ENCODE data around the gene TUBG2. TPM values are rescaled to one million over a fixed set of nuclear protein-coding genes. Genes with fewer than 3 reads are reported as not detected.
A peak's percentile ranks its signal among the peaks of the same experiment; 100 is the strongest.
"Not testable (repeated sequence)": the region's sequence is repeated elsewhere in the genome, so short reads cannot be mapped to it uniquely, and the experiment has no call there.

The TUBG2 gene
- total RNA-seq, 2 donors from 2014 or later = 36.8 to 57.7 TPM

- TF ChIP-seq CTCF (IDR thresholded peaks at IDR 0.05) = no peak
- no peak for TF ChIP-seq POLR2A (IDR thresholded peaks at IDR 0.05)
- no peak for TF ChIP-seq POLR2AphosphoS5 (IDR thresholded peaks at IDR 0.05)
- intact Hi-C loops (cut with DNase I) = no loop called here
- Histone ChIP-seq H3K4me3 (no peak overlapping the region), H3K9me3 (no peaks in the 10 kb centered on the region), H3K4me1 (replicated peaks) (peaks cover 3% of the 10 kb centered on the region), H3K27me3 (replicated peaks; ENCODE audit: insufficient read depth) (no peaks in the 10 kb centered on the region), H3K27ac (peak overlapping the region; percentile 26 to 37), H3K36me3 (no peaks in the 10 kb centered on the region)
- DNase-seq (ENCODE audit: low spot score) = no peak
- WGBS = 22% methylated on average over 4 of the region's 4 CpGs
These were observed 41.1 kb upstream of the TUBG2 start for GRCh38 chr17:42617956-42618431.

- no peak overlapping the region for H3K4me3 ChIP-seq
- intact Hi-C loops (cut with DNase I) = no loop called here
- H3K36me3 ChIP-seq = no peaks in the 10 kb centered on the region
- H3K4me1 ChIP-seq (replicated peaks) = peaks cover 3% of the 10 kb centered on the region
- TF ChIP-seq CTCF (IDR thresholded peaks at IDR 0.05) = peak in 2 of 4 experiments; percentile 47 to 61
- no peak for TF ChIP-seq POLR2A (IDR thresholded peaks at IDR 0.05)
- peak; percentile 64 for TF ChIP-seq POLR2AphosphoS5 (IDR thresholded peaks at IDR 0.05)
- no peaks in the 10 kb centered on the region for H3K9me3 ChIP-seq
- H3K27me3 ChIP-seq (replicated peaks; ENCODE audit: insufficient read depth) = no peaks in the 10 kb centered on the region
- DNase-seq (ENCODE audit: low spot score) = peak; percentile 63
- WGBS = 41% methylated on average over 9 of the region's 9 CpGs
- peak overlapping the region; percentile 26 to 37 for H3K27ac ChIP-seq
These were observed 40.5 kb upstream of the TUBG2 start for GRCh38 chr17:42618442-42619150.

DNA sequence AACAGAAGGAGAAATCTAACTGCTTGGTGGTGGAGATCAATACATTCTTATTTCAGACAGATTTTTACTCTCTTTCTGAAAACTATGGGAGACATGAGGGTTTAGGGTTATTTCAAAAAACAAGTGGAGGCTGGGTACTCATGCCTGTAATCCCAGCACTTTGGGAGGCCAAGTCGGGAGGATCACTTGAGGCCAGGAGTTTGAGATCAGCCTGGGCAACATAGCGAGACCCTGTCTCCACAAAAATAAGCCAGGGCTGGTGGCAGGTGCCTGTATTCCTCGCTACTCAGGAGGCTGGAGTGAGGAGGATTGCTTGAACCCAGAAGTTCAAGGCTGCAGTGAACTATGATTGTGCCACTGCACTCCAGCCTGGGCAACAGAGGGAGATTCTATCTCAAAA, 37.1 kb upstream of the TUBG2 start:
- 93% methylated on average over 3 of the region's 3 CpGs for WGBS
- H3K9me3 ChIP-seq; DNase-seq (ENCODE audit: low spot score); intact Hi-C loops (cut with DNase I); H3K4me1 ChIP-seq (replicated peaks); H3K27ac ChIP-seq; H3K4me3 ChIP-seq; H3K27me3 ChIP-seq (replicated peaks; ENCODE audit: insufficient read depth); H3K36me3 ChIP-seq: not testable (repeated sequence)

DNA sequence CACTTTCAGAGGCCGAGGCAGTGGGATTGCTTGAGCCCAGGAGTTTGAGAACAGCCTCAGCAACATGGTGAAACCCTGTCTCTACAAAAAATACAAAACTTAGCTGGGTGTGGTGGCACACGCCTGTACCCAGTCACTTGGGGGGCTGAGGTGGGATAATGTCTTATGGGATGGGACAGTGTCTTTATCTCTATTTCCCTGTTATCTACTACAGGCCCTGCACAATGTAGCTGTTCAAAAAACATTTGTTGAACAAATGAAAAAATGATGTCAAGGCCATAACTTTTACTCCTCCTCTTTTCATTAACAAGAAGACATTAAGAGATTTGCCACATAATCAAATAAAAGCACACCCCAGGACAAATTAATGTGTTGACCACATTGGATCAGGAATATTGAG, 35.8 kb upstream of the TUBG2 start:
- no peak overlapping the region for H3K4me3 ChIP-seq
- no peaks in the 10 kb centered on the region for H3K27me3 ChIP-seq (replicated peaks; ENCODE audit: insufficient read depth)
- H3K27ac ChIP-seq = no peak overlapping the region
- TF ChIP-seq POLR2AphosphoS5 (IDR thresholded peaks at IDR 0.05) (no peak), CTCF (IDR thresholded peaks at IDR 0.05) (no peak), POLR2A (IDR thresholded peaks at IDR 0.05) (no peak)
- peaks cover 3% of the 10 kb centered on the region for H3K4me1 ChIP-seq (replicated peaks)
- H3K9me3 ChIP-seq = no peaks in the 10 kb centered on the region
- no peaks in the 10 kb centered on the region for H3K36me3 ChIP-seq
- no peak for DNase-seq (ENCODE audit: low spot score)
- 94% methylated on average over 2 of the region's 2 CpGs for WGBS
- intact Hi-C loops (cut with DNase I) = no loop called here

- no peaks in the 10 kb centered on the region for H3K27me3 ChIP-seq (replicated peaks; ENCODE audit: insufficient read depth)
- no peaks in the 10 kb centered on the region for H3K9me3 ChIP-seq
- peak in 1 of 4 experiments; percentile 18 for TF ChIP-seq CTCF (IDR thresholded peaks at IDR 0.05)
- peak; percentile 94 for TF ChIP-seq POLR2AphosphoS5 (IDR thresholded peaks at IDR 0.05)
- no peak for TF ChIP-seq POLR2A (IDR thresholded peaks at IDR 0.05)
- H3K27ac ChIP-seq = peak overlapping the region; percentile 1 to 54
- H3K4me1 ChIP-seq (replicated peaks) = no peaks in the 10 kb centered on the region
- H3K36me3 ChIP-seq = no peaks in the 10 kb centered on the region
- no peak overlapping the region for H3K4me3 ChIP-seq
- peak; percentile 75 for DNase-seq (ENCODE audit: low spot score)
- intact Hi-C loops (cut with DNase I) = no loop called here
- WGBS = 68% methylated on average over 7 of the region's 7 CpGs
These were observed 35.1 kb upstream of the TUBG2 start for GRCh38 chr17:42623732-42624596.

DNA sequence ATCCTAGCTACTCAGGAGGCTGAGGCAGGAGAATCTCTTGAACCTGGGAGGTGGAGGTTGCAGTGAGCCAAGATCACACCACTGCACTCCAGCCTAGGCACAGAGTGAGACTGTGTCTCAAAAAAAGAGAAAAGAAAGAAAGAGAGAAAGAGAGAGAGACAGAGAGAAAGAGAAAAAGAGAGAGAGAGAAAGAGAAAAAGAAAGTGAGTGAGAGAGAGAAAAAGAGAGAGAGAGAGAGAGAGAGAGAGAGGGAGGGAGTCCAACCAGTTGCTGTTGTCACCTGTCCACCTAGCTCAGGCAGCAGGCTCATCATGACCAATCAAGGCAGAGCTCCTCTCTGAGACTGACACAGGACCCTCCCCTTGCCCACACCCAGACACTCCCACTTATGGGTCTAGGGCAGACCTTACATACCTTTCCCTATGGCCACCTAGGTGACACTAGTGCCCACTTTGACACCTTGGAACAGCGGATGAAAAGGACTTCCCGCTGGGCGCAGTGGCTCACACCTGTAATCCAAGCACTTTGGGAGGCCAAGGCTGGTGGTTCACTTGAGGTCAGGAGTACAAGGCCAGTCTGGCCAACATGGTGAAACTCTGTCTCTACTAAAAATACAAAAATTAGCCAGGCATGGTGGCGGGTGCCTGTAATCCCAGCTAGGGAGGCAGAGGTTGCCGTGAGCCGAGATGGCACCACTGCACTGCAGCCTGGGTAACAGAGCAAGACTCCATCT, 31.9 kb upstream of the TUBG2 start:
- H3K4me1 ChIP-seq (replicated peaks); H3K36me3 ChIP-seq; H3K4me3 ChIP-seq; DNase-seq (ENCODE audit: low spot score); intact Hi-C loops (cut with DNase I); H3K9me3 ChIP-seq; H3K27me3 ChIP-seq (replicated peaks; ENCODE audit: insufficient read depth); H3K27ac ChIP-seq: not testable (repeated sequence)
- WGBS = 93% methylated on average over 6 of the region's 6 CpGs

Measured in prostate gland (tissue), 2 donors.